22Rv1 (cell line): ENCODE results near the gene ZBTB7C.

Source experiments
- CTCF ChIP-seq: fragments of 450-650 bp; IDR thresholded peaks from 2 replicates; pipeline ENCODE4 v1.5.1; 2017; ENCODE audit warnings: mild to moderate bottlenecking
- ZFX ChIP-seq: fragments of 450-650 bp; IDR thresholded peaks from 2 replicates; pipeline ENCODE4 v1.6.1; 2017; ENCODE audit warnings: antibody characterized with exemption, borderline replicate concordance

GRCh38 chr18:48140731-48141130, 268.5 kb downstream of the ZBTB7C start:
- TF ChIP-seq CTCF (no peak), ZFX (no peak)
